H7 (cell line): Measurements from ENCODE around the gene STPG3. TPM values are rescaled to one million over a fixed set of nuclear protein-coding genes. Genes with fewer than 3 reads are reported as not detected.
"Not testable (repeated sequence)": the region's sequence is repeated elsewhere in the genome, so short reads cannot be mapped to it uniquely, and the experiment has no call there.

Experiments
- DNase-seq: peaks from one replicate; pipeline ENCODE4 v3.0.0; 2012
- H3K27me3 ChIP-seq: 2 replicates; pipeline ENCODE4 v1.6.0; 2011; ENCODE audit warnings: mild to moderate bottlenecking, low read length; ENCODE audit not compliant: control insufficient read depth, insufficient read depth
- H3K36me3 ChIP-seq: replicated peaks from 2 replicates; pipeline ENCODE4 v1.5.1; 2011; ENCODE audit warnings: low read length; ENCODE audit not compliant: control insufficient read depth, insufficient read depth
- H3K4me3 ChIP-seq: 2 replicates; pipeline ENCODE4 v1.5.1; 2011; ENCODE audit warnings: low read depth, mild to moderate bottlenecking, control low read depth, low read length, moderate library complexity; ENCODE audit not compliant: insufficient read depth
- total RNA-seq: library from RNA; depleted of rRNA; stranded (reverse); fragments of >200 nt; shearing (Covaris generic); gene quantifications from 2 replicates; pipeline ENCODE4 v1.2.3, GENCODE V29; 2014

The STPG3 gene
- total RNA-seq, 1 experiment from 2014 or later: not detected

GRCh38 chr9:137255448-137256114 is 4.5 kb downstream of the STPG3 start:
- Histone ChIP-seq H3K36me3 (peaks cover 17% of the 10 kb centered on the region), H3K4me3 (peak overlapping the region; percentile 92), H3K27me3 (peaks cover 2% of the 10 kb centered on the region)
- no peak for DNase-seq

- peaks cover 2% of the 10 kb centered on the region for H3K27me3 ChIP-seq
- DNase-seq: no peak
- H3K4me3 ChIP-seq: peak overlapping the region; percentile 92
- H3K36me3 ChIP-seq: peaks cover 17% of the 10 kb centered on the region
Measured at GRCh38 chr9:137256362-137256761, 5.3 kb downstream of the STPG3 start.

GRCh38 chr9:137256856-137257255 is 5.8 kb downstream of the STPG3 start:
- peaks cover 17% of the 10 kb centered on the region for H3K36me3 ChIP-seq
- no peak for DNase-seq
- no peak overlapping the region for H3K4me3 ChIP-seq
- H3K27me3 ChIP-seq: peaks cover 2% of the 10 kb centered on the region

GRCh38 chr9:137262173-137262908 is 11.3 kb downstream of the STPG3 start:
- not testable (repeated sequence) for DNase-seq, H3K27me3 ChIP-seq, H3K4me3 ChIP-seq
- H3K36me3 ChIP-seq: peaks cover 11% of the 10 kb centered on the region

- Histone ChIP-seq H3K27me3 (no peaks in the 10 kb centered on the region), H3K4me3 (no peak overlapping the region), H3K36me3 (peaks cover 11% of the 10 kb centered on the region)
- no peak for DNase-seq
Measured at GRCh38 chr9:137262909-137263285, 11.8 kb downstream of the STPG3 start.

GRCh38 chr9:137263506-137263905 is 12.4 kb downstream of the STPG3 start:
- no peak overlapping the region for H3K4me3 ChIP-seq
- peaks cover 12% of the 10 kb centered on the region for H3K36me3 ChIP-seq
- H3K27me3 ChIP-seq: no peaks in the 10 kb centered on the region

GRCh38 chr9:137264067-137264466 is 13.0 kb downstream of the STPG3 start:
- DNase-seq: no peak
- H3K27me3 ChIP-seq: no peaks in the 10 kb centered on the region
- H3K4me3 ChIP-seq: no peak overlapping the region
- H3K36me3 ChIP-seq: peaks cover 16% of the 10 kb centered on the region

More at GRCh38 chr9:137263506-137263905, 12.4 kb downstream of the STPG3 start:
- DNase-seq: no peak

- Histone ChIP-seq H3K36me3 (peaks cover 20% of the 10 kb centered on the region), H3K27me3 (no peaks in the 10 kb centered on the region), H3K4me3 (no peak overlapping the region)
- DNase-seq: no peak
Measured at GRCh38 chr9:137265496-137266161, 14.5 kb downstream of the STPG3 start.

- Histone ChIP-seq H3K36me3 (peaks cover 20% of the 10 kb centered on the region), H3K27me3 (no peaks in the 10 kb centered on the region), H3K4me3 (no peak overlapping the region)
- DNase-seq: peak; percentile 51
Measured at GRCh38 chr9:137266162-137266527, 15.1 kb downstream of the STPG3 start.

GRCh38 chr9:137266585-137267453 is 15.7 kb downstream of the STPG3 start:
- Histone ChIP-seq H3K36me3 (peaks cover 22% of the 10 kb centered on the region), H3K4me3 (no peak overlapping the region), H3K27me3 (no peaks in the 10 kb centered on the region)
- DNase-seq: peak; percentile 48

- peak; percentile 31 for DNase-seq
- H3K4me3 ChIP-seq: no peak overlapping the region
Measured at GRCh38 chr9:137267933-137268355, 16.9 kb downstream of the STPG3 start.

GRCh38 chr9:137268538-137269201 is 17.6 kb downstream of the STPG3 start:
- Histone ChIP-seq H3K4me3 (no peak overlapping the region), H3K36me3 (peaks cover 21% of the 10 kb centered on the region), H3K27me3 (no peaks in the 10 kb centered on the region)
- peak; percentile 24 for DNase-seq

More at GRCh38 chr9:137267933-137268355, 16.9 kb downstream of the STPG3 start:
- H3K36me3 ChIP-seq: peaks cover 24% of the 10 kb centered on the region
- no peaks in the 10 kb centered on the region for H3K27me3 ChIP-seq

- Histone ChIP-seq H3K27me3 (no peaks in the 10 kb centered on the region), H3K36me3 (peaks cover 19% of the 10 kb centered on the region), H3K4me3 (no peak overlapping the region)
- peak; percentile 14 for DNase-seq
Measured at GRCh38 chr9:137269231-137269772, 18.2 kb downstream of the STPG3 start.
